ENCODE results near the gene PUSL1.

PUSL1 gene

DNA sequence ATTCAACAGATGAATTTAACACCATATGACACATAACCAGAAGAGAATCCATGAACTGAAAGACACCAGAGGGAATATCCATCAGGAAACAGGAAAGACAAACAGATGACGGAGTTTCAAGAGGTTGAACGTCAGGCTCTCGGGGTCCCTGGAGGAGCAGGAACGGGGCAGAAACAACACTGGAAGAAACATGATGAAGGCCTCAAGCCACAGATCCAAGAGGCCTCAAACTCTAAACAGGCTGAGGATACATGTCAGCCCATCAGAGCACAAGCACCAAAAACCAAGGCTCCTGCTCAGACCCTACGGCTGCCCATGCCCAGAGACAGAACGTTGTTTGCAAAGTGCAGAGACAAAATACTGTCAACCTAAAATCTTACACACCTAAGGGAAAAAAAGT, 9.0 kb downstream of the PUSL1 start:
- Histone ChIP-seq H3K4me3 (ENCODE audit: low read length) (no peak overlapping the region), H3K9me3 (ENCODE audit: control insufficient read depth, insufficient read depth, low read length) (no peaks in the 10 kb centered on the region), H3K27ac (ENCODE audit: low read length) (no peak overlapping the region), H3K4me1 (ENCODE audit: control insufficient read depth, insufficient read depth, low read length) (0 out of 2 replicates have a peak, but pooled peaks cover 2% of the 10 kb centered on the region), H3K27me3 (ENCODE audit: control insufficient read depth, insufficient read depth, low read length) (no peaks in the 10 kb centered on the region), H3K36me3 (ENCODE audit: control insufficient read depth, insufficient read depth, low read length) (peaks cover 43% of the 10 kb centered on the region)
- DNase-seq (ENCODE audit: low read depth, low spot score), result no peak
- no CpG with 5 or more reads among the region's 6 CpGs for WGBS (ENCODE audit: insufficient coverage, insufficient read length)

- H3K27ac ChIP-seq (ENCODE audit: low read length), result no peak overlapping the region
- WGBS (ENCODE audit: insufficient coverage, insufficient read length), result no CpG with 5 or more reads among the region's 9 CpGs
- H3K36me3 ChIP-seq (ENCODE audit: control insufficient read depth, insufficient read depth, low read length), result peaks cover 36% of the 10 kb centered on the region
- H3K27me3 ChIP-seq (ENCODE audit: control insufficient read depth, insufficient read depth, low read length), result no peaks in the 10 kb centered on the region
- 0 out of 2 replicates have a peak, but pooled peaks cover 2% of the 10 kb centered on the region for H3K4me1 ChIP-seq (ENCODE audit: control insufficient read depth, insufficient read depth, low read length)
- H3K4me3 ChIP-seq (ENCODE audit: low read length), result no peak overlapping the region
- no peak for DNase-seq (ENCODE audit: low read depth, low spot score)
- H3K9me3 ChIP-seq (ENCODE audit: control insufficient read depth, insufficient read depth, low read length), result no peaks in the 10 kb centered on the region
These were observed 9.8 kb downstream of the PUSL1 start for GRCh38 chr1:1318131-1318652.

DNA sequence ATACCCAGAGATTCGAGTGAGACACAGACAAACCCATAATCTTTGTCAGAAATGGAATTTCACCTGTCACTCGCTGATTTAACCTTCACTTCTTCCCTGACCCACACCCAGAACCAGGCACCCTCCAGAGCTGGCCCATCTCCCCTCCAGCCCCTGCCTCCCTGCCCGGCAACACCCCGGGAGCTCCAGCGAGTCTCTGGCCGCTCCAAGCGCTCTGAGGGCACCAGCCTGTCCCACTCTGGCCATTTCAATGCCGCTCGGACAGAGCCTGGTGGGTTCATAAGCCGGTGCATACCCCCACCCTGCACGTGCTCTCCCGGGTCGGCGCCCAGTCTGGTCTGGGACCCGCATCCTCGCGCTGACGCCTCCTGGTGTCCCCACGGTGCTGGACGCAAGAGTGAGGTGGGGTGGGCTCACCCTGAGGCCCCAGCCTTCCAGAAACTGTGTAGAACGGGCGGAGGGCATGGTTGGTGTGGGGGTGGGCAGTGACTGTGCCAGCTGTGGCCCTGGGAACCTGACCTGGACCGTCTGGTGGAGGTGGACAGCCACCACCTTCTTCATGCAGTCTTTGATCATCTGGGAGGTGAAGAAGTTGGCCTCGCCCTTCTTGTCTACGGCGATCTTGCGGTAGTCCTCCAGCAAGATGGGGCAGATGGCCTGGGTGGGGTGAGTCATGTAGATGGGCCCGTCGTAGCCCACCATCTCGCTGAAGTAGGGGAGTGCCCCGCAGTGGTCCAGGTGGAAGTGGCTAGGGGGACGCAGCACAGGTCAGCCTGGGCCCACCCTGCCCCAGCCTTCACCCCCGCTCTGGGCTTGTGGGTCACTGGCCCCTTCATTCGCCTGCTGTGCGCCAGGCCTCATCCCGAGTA, 10.6 kb downstream of the PUSL1 start:
- Histone ChIP-seq H3K27ac (ENCODE audit: low read length) (no peak overlapping the region), H3K4me1 (ENCODE audit: control insufficient read depth, insufficient read depth, low read length) (0 out of 2 replicates have a peak, but pooled peaks cover 2% of the 10 kb centered on the region), H3K36me3 (ENCODE audit: control insufficient read depth, insufficient read depth, low read length) (peaks cover 27% of the 10 kb centered on the region), H3K27me3 (ENCODE audit: control insufficient read depth, insufficient read depth, low read length) (no peaks in the 10 kb centered on the region), H3K4me3 (ENCODE audit: low read length) (no peak overlapping the region), H3K9me3 (ENCODE audit: control insufficient read depth, insufficient read depth, low read length) (no peaks in the 10 kb centered on the region)
- no CpG with 5 or more reads among the region's 36 CpGs for WGBS (ENCODE audit: insufficient coverage, insufficient read length)
- no peak for DNase-seq (ENCODE audit: low read depth, low spot score)

DNA sequence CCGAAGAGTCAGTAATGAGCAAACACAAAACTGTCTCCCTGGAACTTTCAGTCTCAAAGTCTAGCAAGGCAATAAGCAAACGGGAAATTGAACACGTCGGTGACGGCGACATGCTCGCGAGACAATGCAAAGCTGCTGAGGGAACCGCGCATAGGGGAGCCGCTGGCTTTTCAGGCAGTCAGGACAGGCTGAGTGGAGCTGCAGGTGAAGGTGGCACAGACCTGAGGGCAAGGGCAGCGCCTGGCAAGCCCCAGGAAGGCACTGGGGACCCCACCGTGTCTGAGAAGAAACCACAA, 11.2 kb downstream of the PUSL1 start:
- no peak overlapping the region for H3K27ac ChIP-seq (ENCODE audit: low read length)
- 0 out of 2 replicates have a peak, but pooled peaks cover 2% of the 10 kb centered on the region for H3K4me1 ChIP-seq (ENCODE audit: control insufficient read depth, insufficient read depth, low read length)
- no peak for DNase-seq (ENCODE audit: low read depth, low spot score)
- H3K4me3 ChIP-seq (ENCODE audit: low read length), result no peak overlapping the region
- H3K9me3 ChIP-seq (ENCODE audit: control insufficient read depth, insufficient read depth, low read length), result no peaks in the 10 kb centered on the region
- H3K36me3 ChIP-seq (ENCODE audit: control insufficient read depth, insufficient read depth, low read length), result peaks cover 24% of the 10 kb centered on the region
- H3K27me3 ChIP-seq (ENCODE audit: control insufficient read depth, insufficient read depth, low read length), result no peaks in the 10 kb centered on the region
- WGBS (ENCODE audit: insufficient coverage, insufficient read length), result no CpG with 5 or more reads among the region's 13 CpGs

GRCh38 chr1:1320666-1321448, 12.5 kb downstream of the PUSL1 start:
- Histone ChIP-seq H3K27me3 (ENCODE audit: control insufficient read depth, insufficient read depth, low read length) (no peaks in the 10 kb centered on the region), H3K27ac (ENCODE audit: low read length) (no peak overlapping the region), H3K4me3 (ENCODE audit: low read length) (no peak overlapping the region), H3K36me3 (ENCODE audit: control insufficient read depth, insufficient read depth, low read length) (peaks cover 22% of the 10 kb centered on the region), H3K4me1 (ENCODE audit: control insufficient read depth, insufficient read depth, low read length) (peaks cover 2% of the 10 kb centered on the region; the same call in 1 of the 2 replicates), H3K9me3 (ENCODE audit: control insufficient read depth, insufficient read depth, low read length) (no peaks in the 10 kb centered on the region)
- DNase-seq (ENCODE audit: low read depth, low spot score), result no peak
- WGBS (ENCODE audit: insufficient coverage, insufficient read length), result no CpG with 5 or more reads among the region's 23 CpGs

DNA sequence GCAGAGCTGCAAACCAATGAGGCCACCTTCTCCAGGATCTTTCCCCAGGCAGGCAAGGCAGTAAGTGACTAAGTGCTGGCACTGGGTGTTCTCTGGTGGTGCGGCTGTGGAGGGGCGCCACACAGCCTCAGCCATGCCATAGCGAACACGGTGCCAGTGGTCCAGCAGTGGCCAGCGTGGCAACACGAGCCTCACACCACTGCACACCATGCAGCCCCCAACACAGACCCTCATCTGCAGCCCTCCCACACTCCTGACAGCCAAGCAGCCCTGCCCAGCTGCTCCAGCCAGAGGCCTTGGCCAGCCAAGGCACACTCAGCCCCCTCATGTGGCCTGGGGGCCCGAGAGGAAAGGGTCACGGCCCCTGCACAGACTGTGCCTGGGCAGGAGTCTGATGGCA, 13.1 kb downstream of the PUSL1 start:
- WGBS (ENCODE audit: insufficient coverage, insufficient read length), result no CpG with 5 or more reads among the region's 8 CpGs
- Histone ChIP-seq H3K4me3 (ENCODE audit: low read length) (no peak overlapping the region), H3K36me3 (ENCODE audit: control insufficient read depth, insufficient read depth, low read length) (peaks cover 22% of the 10 kb centered on the region), H3K27me3 (ENCODE audit: control insufficient read depth, insufficient read depth, low read length) (no peaks in the 10 kb centered on the region), H3K9me3 (ENCODE audit: control insufficient read depth, insufficient read depth, low read length) (no peaks in the 10 kb centered on the region), H3K4me1 (ENCODE audit: control insufficient read depth, insufficient read depth, low read length) (peaks cover 2% of the 10 kb centered on the region; the same call in 1 of the 2 replicates), H3K27ac (ENCODE audit: low read length) (no peak overlapping the region)
- no peak for DNase-seq (ENCODE audit: low read depth, low spot score)

DNA sequence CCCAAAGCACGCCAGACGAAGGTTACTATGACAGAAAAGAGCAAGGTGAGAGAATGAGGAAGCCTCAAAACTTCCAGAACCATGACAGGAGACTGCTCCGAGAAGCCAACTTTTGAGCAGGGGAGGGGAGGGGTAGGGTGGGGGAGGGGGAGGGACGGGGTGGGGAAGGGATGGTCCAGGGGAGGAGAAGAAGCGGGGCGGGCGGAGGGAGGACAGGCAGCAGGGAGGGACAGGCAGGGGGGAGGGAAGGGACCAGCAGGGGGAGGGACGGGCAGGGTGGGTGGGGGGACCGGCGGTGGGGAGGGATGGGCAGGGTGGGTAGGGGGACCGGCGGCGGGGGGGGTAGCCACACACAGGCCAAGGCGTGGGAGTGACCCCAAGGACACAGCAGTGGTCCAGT, 14.0 kb downstream of the PUSL1 start:
- no peak overlapping the region for H3K4me3 ChIP-seq (ENCODE audit: low read length)
- H3K27ac ChIP-seq (ENCODE audit: low read length), result no peak overlapping the region
- H3K4me1 ChIP-seq (ENCODE audit: control insufficient read depth, insufficient read depth, low read length), result peaks cover 2% of the 10 kb centered on the region; the same call in 1 of the 2 replicates
- H3K9me3 ChIP-seq (ENCODE audit: control insufficient read depth, insufficient read depth, low read length), result no peaks in the 10 kb centered on the region
- H3K27me3 ChIP-seq (ENCODE audit: control insufficient read depth, insufficient read depth, low read length), result no peaks in the 10 kb centered on the region
- H3K36me3 ChIP-seq (ENCODE audit: control insufficient read depth, insufficient read depth, low read length), result peaks cover 23% of the 10 kb centered on the region
- DNase-seq (ENCODE audit: low read depth, low spot score), result no peak
- no CpG with 5 or more reads among the region's 14 CpGs for WGBS (ENCODE audit: insufficient coverage, insufficient read length)

GRCh38 chr1:1322952-1323351, 14.6 kb downstream of the PUSL1 start:
- no CpG with 5 or more reads among the region's 10 CpGs for WGBS (ENCODE audit: insufficient coverage, insufficient read length)
- peaks cover 24% of the 10 kb centered on the region for H3K36me3 ChIP-seq (ENCODE audit: control insufficient read depth, insufficient read depth, low read length)

DNA sequence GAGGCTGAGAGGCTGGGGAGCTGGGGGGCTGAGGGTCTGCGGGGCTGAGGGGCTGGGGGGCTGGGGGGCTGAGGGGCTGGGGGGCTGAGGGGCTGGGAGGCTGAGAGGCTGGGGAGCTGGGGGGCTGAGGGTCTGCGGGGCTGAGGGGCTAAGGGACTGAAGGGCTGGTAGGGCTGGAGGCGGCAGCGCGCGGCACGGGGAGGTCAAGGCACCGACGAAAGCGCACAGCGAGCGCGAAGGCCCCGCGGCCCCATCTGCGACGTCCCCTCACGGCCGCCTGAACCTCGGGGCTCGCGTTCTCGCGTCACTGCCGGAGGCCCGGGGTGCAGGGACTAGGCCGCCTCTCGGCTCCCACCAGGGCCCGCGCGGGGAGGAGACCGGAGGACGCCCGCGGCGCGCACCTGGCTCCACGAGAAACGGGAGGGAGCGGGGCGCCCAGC, 15.7 kb downstream of the PUSL1 start:
- Histone ChIP-seq H3K27me3 (ENCODE audit: control insufficient read depth, insufficient read depth, low read length) (no peaks in the 10 kb centered on the region), H3K36me3 (ENCODE audit: control insufficient read depth, insufficient read depth, low read length) (peaks cover 20% of the 10 kb centered on the region), H3K27ac (ENCODE audit: low read length) (no peak overlapping the region), H3K4me3 (ENCODE audit: low read length) (peak overlapping the region; percentile 91), H3K9me3 (ENCODE audit: control insufficient read depth, insufficient read depth, low read length) (no peaks in the 10 kb centered on the region), H3K4me1 (ENCODE audit: control insufficient read depth, insufficient read depth, low read length) (peaks cover 2% of the 10 kb centered on the region; the same call in 1 of the 2 replicates)
- no peak for DNase-seq (ENCODE audit: low read depth, low spot score)
- no CpG with 5 or more reads among the region's 41 CpGs for WGBS (ENCODE audit: insufficient coverage, insufficient read length)

More at GRCh38 chr1:1322952-1323351, 14.6 kb downstream of the PUSL1 start:
- no peak overlapping the region for H3K27ac ChIP-seq (ENCODE audit: low read length)
- peaks cover 2% of the 10 kb centered on the region; the same call in 1 of the 2 replicates for H3K4me1 ChIP-seq (ENCODE audit: control insufficient read depth, insufficient read depth, low read length)
- no peak for DNase-seq (ENCODE audit: low read depth, low spot score)
- no peaks in the 10 kb centered on the region for H3K9me3 ChIP-seq (ENCODE audit: control insufficient read depth, insufficient read depth, low read length)
- H3K4me3 ChIP-seq (ENCODE audit: low read length), result no peak overlapping the region
- no peaks in the 10 kb centered on the region for H3K27me3 ChIP-seq (ENCODE audit: control insufficient read depth, insufficient read depth, low read length)

GRCh38 chr1:1324524-1325287, 16.3 kb downstream of the PUSL1 start, which contains the start of the genes CPTP and INTS11:
Gene CPTP, plus strand, starts transcription at chr1:1324802. Its CDS starts 2,109 bp downstream, at chr1:1326911.
Gene INTS11, minus strand, starts transcription at chr1:1324660. Its CDS starts 52 bp downstream, at chr1:1324608.
- no CpG with 5 or more reads among the region's 84 CpGs for WGBS (ENCODE audit: insufficient coverage, insufficient read length)
- Histone ChIP-seq H3K36me3 (ENCODE audit: control insufficient read depth, insufficient read depth, low read length) (peaks cover 18% of the 10 kb centered on the region), H3K27ac (ENCODE audit: low read length) (no peak within 1 kb of the TSS), H3K4me3 (ENCODE audit: low read length) (peak within 1 kb of the TSS; percentile 91), H3K4me1 (ENCODE audit: control insufficient read depth, insufficient read depth, low read length) (peaks cover 4% of the 10 kb centered on the region; the same call in 1 of the 2 replicates), H3K27me3 (ENCODE audit: control insufficient read depth, insufficient read depth, low read length) (no peaks in the 10 kb centered on the region), H3K9me3 (ENCODE audit: control insufficient read depth, insufficient read depth, low read length) (no peaks in the 10 kb centered on the region)
- DNase-seq (ENCODE audit: low read depth, low spot score), result peak; percentile 73

Measured in iPS DF 6.9 (cell line).